ENCODE results near the gene DUT.

DUT gene

GRCh38 chr15:48317221-48317620 is 14.0 kb upstream of the DUT start:
- Histone ChIP-seq H3K4me2 (ENCODE audit: low read depth, low read length, poor library complexity, severe bottlenecking) (no peak overlapping the region), H3K27me3 (ENCODE audit: insufficient read depth, low read length, poor library complexity, severe bottlenecking) (no peaks in the 10 kb centered on the region), H3F3A (ENCODE audit: low read depth) (no peaks in the 10 kb centered on the region), H4K20me1 (ENCODE audit: insufficient read depth, low read length, poor library complexity, severe bottlenecking) (no peaks in the 10 kb centered on the region), H3K4me3 (ENCODE audit: low read length, poor library complexity, severe bottlenecking) (no peak overlapping the region), H2AFZ (ENCODE audit: low read length) (no peak overlapping the region), H3K79me2 (ENCODE audit: insufficient read depth, low read length) (no peaks in the 10 kb centered on the region), H3K9ac (ENCODE audit: low read depth, low read length, poor library complexity, severe bottlenecking) (no peak overlapping the region), H3K9me2 (replicated peaks; ENCODE audit: low read depth, low read length) (no peaks in the 10 kb centered on the region), H3K4me1 (ENCODE audit: insufficient read depth, low read length, poor library complexity, severe bottlenecking) (no peaks in the 10 kb centered on the region), H3K9me3 (ENCODE audit: insufficient read depth, low read depth, low read length) (no peaks in the 10 kb centered on the region), H3K36me3 (ENCODE audit: insufficient read depth, low read length) (no peaks in the 10 kb centered on the region)
- no peak for TF ChIP-seq EZH2phosphoT487 (IDR thresholded peaks at IDR 0.05; ENCODE audit: borderline replicate concordance)
- TF ChIP-seq CTCF (conservative IDR thresholded peaks at IDR 0.05; ENCODE audit: low read length) = no peak

- H3K9me3 ChIP-seq (ENCODE audit: insufficient read depth, low read depth, low read length) = no peaks in the 10 kb centered on the region
- no peaks in the 10 kb centered on the region for H4K20me1 ChIP-seq (ENCODE audit: insufficient read depth, low read length, poor library complexity, severe bottlenecking)
- H3K9ac ChIP-seq (ENCODE audit: low read depth, low read length, poor library complexity, severe bottlenecking) = no peak overlapping the region
- no peak overlapping the region for H2AFZ ChIP-seq (ENCODE audit: low read length)
- no peaks in the 10 kb centered on the region for H3F3A ChIP-seq (ENCODE audit: low read depth)
- H3K27me3 ChIP-seq (ENCODE audit: insufficient read depth, low read length, poor library complexity, severe bottlenecking) = no peaks in the 10 kb centered on the region
- TF ChIP-seq CTCF (conservative IDR thresholded peaks at IDR 0.05; ENCODE audit: low read length) = no peak
- no peak for TF ChIP-seq EZH2phosphoT487 (IDR thresholded peaks at IDR 0.05; ENCODE audit: borderline replicate concordance)
- H3K9me2 ChIP-seq (replicated peaks; ENCODE audit: low read depth, low read length) = no peaks in the 10 kb centered on the region
- H3K4me3 ChIP-seq (ENCODE audit: low read length, poor library complexity, severe bottlenecking) = no peak overlapping the region
- no peaks in the 10 kb centered on the region for H3K4me1 ChIP-seq (ENCODE audit: insufficient read depth, low read length, poor library complexity, severe bottlenecking)
- no peaks in the 10 kb centered on the region for H3K79me2 ChIP-seq (ENCODE audit: insufficient read depth, low read length)
- no peaks in the 10 kb centered on the region for H3K36me3 ChIP-seq (ENCODE audit: insufficient read depth, low read length)
- H3K4me2 ChIP-seq (ENCODE audit: low read depth, low read length, poor library complexity, severe bottlenecking) = no peak overlapping the region
Observed at GRCh38 chr15:48318131-48318530, 13.1 kb upstream of the DUT start.

GRCh38 chr15:48323294-48323693 is 7.9 kb upstream of the DUT start:
- H3K9me3 ChIP-seq (ENCODE audit: insufficient read depth, low read depth, low read length) = no peaks in the 10 kb centered on the region
- no peaks in the 10 kb centered on the region for H4K20me1 ChIP-seq (ENCODE audit: insufficient read depth, low read length, poor library complexity, severe bottlenecking)
- no peak overlapping the region for H2AFZ ChIP-seq (ENCODE audit: low read length)
- no peaks in the 10 kb centered on the region for H3F3A ChIP-seq (ENCODE audit: low read depth)
- H3K79me2 ChIP-seq (ENCODE audit: insufficient read depth, low read length) = no peaks in the 10 kb centered on the region
- no peak overlapping the region for H3K4me3 ChIP-seq (ENCODE audit: low read length, poor library complexity, severe bottlenecking)
- no peaks in the 10 kb centered on the region for H3K27me3 ChIP-seq (ENCODE audit: insufficient read depth, low read length, poor library complexity, severe bottlenecking)
- H3K4me2 ChIP-seq (ENCODE audit: low read depth, low read length, poor library complexity, severe bottlenecking) = no peak overlapping the region
- no peaks in the 10 kb centered on the region for H3K36me3 ChIP-seq (ENCODE audit: insufficient read depth, low read length)
- H3K4me1 ChIP-seq (ENCODE audit: insufficient read depth, low read length, poor library complexity, severe bottlenecking) = no peaks in the 10 kb centered on the region
- no peak for TF ChIP-seq EZH2phosphoT487 (IDR thresholded peaks at IDR 0.05; ENCODE audit: borderline replicate concordance)
- TF ChIP-seq CTCF (conservative IDR thresholded peaks at IDR 0.05; ENCODE audit: low read length) = no peak
- H3K9me2 ChIP-seq (replicated peaks; ENCODE audit: low read depth, low read length) = no peaks in the 10 kb centered on the region
- H3K9ac ChIP-seq (ENCODE audit: low read depth, low read length, poor library complexity, severe bottlenecking) = no peak overlapping the region

All from Loucy (cell line).